ENCODE measurements around the gene STK33. TPM values are rescaled to one million over a fixed set of nuclear protein-coding genes. Genes with fewer than 3 reads are reported as not detected.

The STK33 gene
- polyA plus RNA-seq, 2 donors, result 0.75 to 0.92 TPM

DNA sequence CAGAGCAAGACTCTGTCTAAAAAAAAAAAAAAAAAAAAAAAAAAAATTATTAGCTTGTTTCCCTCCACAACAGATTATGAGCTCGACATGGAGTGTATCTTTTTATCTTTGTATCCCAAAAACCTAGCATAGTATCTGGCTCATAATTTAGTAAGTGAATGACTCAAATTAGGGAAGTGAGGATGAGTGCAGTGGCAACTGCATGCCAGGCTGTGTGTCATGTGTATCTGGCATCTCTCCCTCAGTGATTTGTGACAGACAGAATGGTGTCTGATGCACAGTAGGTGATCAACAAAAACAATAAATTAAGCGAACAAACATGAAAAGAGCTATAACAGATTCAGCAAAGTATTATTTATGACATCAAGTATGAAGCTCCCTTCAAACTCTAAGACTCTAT, 7.2 kb downstream of the STK33 start:
- no peaks in the 10 kb centered on the region for H3K9me3 ChIP-seq (ENCODE audit: control insufficient read depth in 2 of 2, insufficient read depth in 1 of 2, low read depth in 1 of 2, low read length in 1 of 2)

DNA sequence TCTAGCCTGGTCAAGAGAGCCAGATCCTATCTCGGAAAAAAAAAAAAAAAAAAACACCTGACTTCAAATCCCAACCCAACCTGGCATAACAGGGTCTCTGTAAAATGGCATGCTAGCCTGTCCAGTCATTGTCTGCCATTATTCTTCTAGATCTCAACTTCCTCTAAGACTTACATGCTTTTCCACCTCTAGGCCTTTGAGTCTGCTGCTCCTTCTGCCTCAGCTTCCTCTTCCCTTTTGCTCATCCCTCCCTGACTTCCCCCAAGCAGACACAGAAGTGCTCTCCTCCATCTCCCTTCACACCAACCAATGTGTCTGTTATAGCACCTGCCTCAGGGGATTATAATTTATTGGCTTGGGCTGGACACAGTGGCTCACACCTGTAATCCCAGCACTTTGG, 7.8 kb downstream of the STK33 start:
- H3K27ac ChIP-seq (ENCODE audit: low read depth in 2 of 2, low read length in 1 of 2), result no peak overlapping the region
- no peaks in the 10 kb centered on the region for H3K36me3 ChIP-seq (ENCODE audit: control insufficient read depth in 2 of 2, insufficient read depth in 2 of 2, low read length in 1 of 2)
- no peaks in the 10 kb centered on the region for H3K27me3 ChIP-seq (ENCODE audit: control insufficient read depth in 1 of 2, insufficient read depth in 2 of 2, low read length in 2 of 2)
- H3K9me3 ChIP-seq (ENCODE audit: control insufficient read depth in 2 of 2, insufficient read depth in 1 of 2, low read depth in 1 of 2, low read length in 1 of 2), result no peaks in the 10 kb centered on the region
- WGBS, 2 donors, result 59 to 80% methylated on average over 1 of the region's 1 CpG
- H3K4me3 ChIP-seq (ENCODE audit: low read depth in 1 of 2, low read length in 2 of 2), result no peak overlapping the region
- H3K4me1 ChIP-seq (ENCODE audit: control insufficient read depth in 2 of 2, insufficient read depth in 2 of 2, low read length in 1 of 2), result no peaks in the 10 kb centered on the region

More for the DNA sequence above, 7.2 kb downstream of the STK33 start:
- Histone ChIP-seq H3K36me3 (ENCODE audit: control insufficient read depth in 2 of 2, insufficient read depth in 2 of 2, low read length in 1 of 2) (no peaks in the 10 kb centered on the region), H3K27me3 (ENCODE audit: control insufficient read depth in 1 of 2, insufficient read depth in 2 of 2, low read length in 2 of 2) (no peaks in the 10 kb centered on the region), H3K4me3 (ENCODE audit: low read depth in 1 of 2, low read length in 2 of 2) (no peak overlapping the region), H3K4me1 (ENCODE audit: control insufficient read depth in 2 of 2, insufficient read depth in 2 of 2, low read length in 1 of 2) (no peaks in the 10 kb centered on the region), H3K27ac (ENCODE audit: low read depth in 2 of 2, low read length in 1 of 2) (no peak overlapping the region)
- 76 to 84% methylated on average over 2 of the region's 2 CpGs for WGBS, 2 donors

DNA sequence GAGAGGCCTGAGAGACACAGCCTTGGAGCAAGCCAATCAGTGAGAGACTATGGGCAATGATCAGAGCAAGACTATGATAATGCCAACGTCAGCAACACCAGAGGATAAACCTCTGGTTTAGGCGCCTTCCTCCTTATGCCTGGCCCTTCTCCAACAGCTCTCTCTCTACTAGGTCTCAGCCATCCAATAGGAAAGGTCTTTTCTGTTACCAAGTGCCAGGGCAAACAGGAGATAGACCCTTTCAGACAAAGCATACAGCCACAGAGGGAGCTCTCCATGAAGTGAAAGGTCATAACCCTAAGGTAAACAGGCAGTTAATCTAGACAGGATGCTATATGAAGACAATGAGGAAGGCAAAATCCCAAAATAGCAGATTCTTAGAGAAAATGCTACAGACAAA, 9.5 kb downstream of the STK33 start:
- H3K4me3 ChIP-seq (ENCODE audit: low read depth in 1 of 2, low read length in 2 of 2), result no peak overlapping the region
- 62 to 73% methylated on average over 2 of the region's 2 CpGs for WGBS, 2 donors
- H3K27ac ChIP-seq (ENCODE audit: low read depth in 2 of 2, low read length in 1 of 2), result no peak overlapping the region
- H3K36me3 ChIP-seq (ENCODE audit: control insufficient read depth in 2 of 2, insufficient read depth in 2 of 2, low read length in 1 of 2), result no peaks in the 10 kb centered on the region
- no peaks in the 10 kb centered on the region for H3K4me1 ChIP-seq (ENCODE audit: control insufficient read depth in 2 of 2, insufficient read depth in 2 of 2, low read length in 1 of 2)
- H3K9me3 ChIP-seq (ENCODE audit: control insufficient read depth in 2 of 2, insufficient read depth in 1 of 2, low read depth in 1 of 2, low read length in 1 of 2), result no peaks in the 10 kb centered on the region
- no peaks in the 10 kb centered on the region for H3K27me3 ChIP-seq (ENCODE audit: control insufficient read depth in 1 of 2, insufficient read depth in 2 of 2, low read length in 2 of 2)

DNA sequence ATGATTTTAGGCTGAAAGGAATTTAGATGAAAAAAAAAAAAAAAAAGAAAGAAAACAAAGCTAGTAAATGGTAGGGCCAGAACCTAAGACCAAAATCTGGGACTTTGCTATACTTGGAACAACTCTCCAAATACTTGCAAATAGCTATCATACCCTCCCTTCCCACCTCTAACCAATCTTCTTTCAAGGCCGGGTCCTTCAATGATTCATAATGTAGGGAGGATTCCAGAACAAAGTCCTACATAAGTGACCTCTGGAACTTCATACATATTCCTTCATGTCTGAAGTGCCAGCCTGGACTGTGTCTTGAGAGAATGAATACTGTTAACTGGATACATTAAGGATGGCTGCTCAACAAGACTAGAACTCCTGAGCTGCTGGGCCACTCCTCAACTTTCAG, 9.9 kb downstream of the STK33 start:
- no peaks in the 10 kb centered on the region for H3K4me1 ChIP-seq (ENCODE audit: control insufficient read depth in 2 of 2, insufficient read depth in 2 of 2, low read length in 1 of 2)
- H3K9me3 ChIP-seq (ENCODE audit: control insufficient read depth in 2 of 2, insufficient read depth in 1 of 2, low read depth in 1 of 2, low read length in 1 of 2), result no peaks in the 10 kb centered on the region
- H3K36me3 ChIP-seq (ENCODE audit: control insufficient read depth in 2 of 2, insufficient read depth in 2 of 2, low read length in 1 of 2), result no peaks in the 10 kb centered on the region
- H3K27me3 ChIP-seq (ENCODE audit: control insufficient read depth in 1 of 2, insufficient read depth in 2 of 2, low read length in 2 of 2), result no peaks in the 10 kb centered on the region
- 54 to 63% methylated on average over 1 of the region's 1 CpG for WGBS, 2 donors
- no peak overlapping the region for H3K4me3 ChIP-seq (ENCODE audit: low read depth in 1 of 2, low read length in 2 of 2)
- no peak overlapping the region for H3K27ac ChIP-seq (ENCODE audit: low read depth in 2 of 2, low read length in 1 of 2)

DNA sequence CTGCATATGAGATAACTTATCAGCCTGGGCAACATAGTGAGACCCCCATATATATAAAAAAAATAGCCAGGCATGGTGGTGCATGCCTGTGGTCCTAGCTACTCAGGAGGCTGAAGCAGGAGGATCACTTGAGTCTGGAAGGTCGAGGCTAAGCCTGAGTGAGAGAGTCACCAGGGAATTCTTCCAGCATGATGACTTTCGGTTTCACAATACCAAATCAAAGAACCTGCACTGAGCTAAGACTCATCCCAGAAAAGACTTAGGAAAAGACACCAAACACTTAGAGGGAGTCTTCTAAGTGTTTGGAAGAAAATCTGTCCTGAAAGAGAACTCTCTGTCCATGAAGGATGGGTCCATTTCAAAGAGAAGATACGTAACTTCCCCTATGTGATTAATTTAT, 12.7 kb downstream of the STK33 start:
- H3K36me3 ChIP-seq (ENCODE audit: control insufficient read depth in 2 of 2, insufficient read depth in 2 of 2, low read length in 1 of 2), result no peaks in the 10 kb centered on the region
- no peak overlapping the region for H3K4me3 ChIP-seq (ENCODE audit: low read depth in 1 of 2, low read length in 2 of 2)
- H3K4me1 ChIP-seq (ENCODE audit: control insufficient read depth in 2 of 2, insufficient read depth in 2 of 2, low read length in 1 of 2), result no peaks in the 10 kb centered on the region
- no peak overlapping the region for H3K27ac ChIP-seq (ENCODE audit: low read depth in 2 of 2, low read length in 1 of 2)
- H3K9me3 ChIP-seq (ENCODE audit: control insufficient read depth in 2 of 2, insufficient read depth in 1 of 2, low read depth in 1 of 2, low read length in 1 of 2), result no peaks in the 10 kb centered on the region
- WGBS, 2 donors, result 75 to 80% methylated on average over 3 of the region's 3 CpGs
- H3K27me3 ChIP-seq (ENCODE audit: control insufficient read depth in 1 of 2, insufficient read depth in 2 of 2, low read length in 2 of 2), result no peaks in the 10 kb centered on the region

DNA sequence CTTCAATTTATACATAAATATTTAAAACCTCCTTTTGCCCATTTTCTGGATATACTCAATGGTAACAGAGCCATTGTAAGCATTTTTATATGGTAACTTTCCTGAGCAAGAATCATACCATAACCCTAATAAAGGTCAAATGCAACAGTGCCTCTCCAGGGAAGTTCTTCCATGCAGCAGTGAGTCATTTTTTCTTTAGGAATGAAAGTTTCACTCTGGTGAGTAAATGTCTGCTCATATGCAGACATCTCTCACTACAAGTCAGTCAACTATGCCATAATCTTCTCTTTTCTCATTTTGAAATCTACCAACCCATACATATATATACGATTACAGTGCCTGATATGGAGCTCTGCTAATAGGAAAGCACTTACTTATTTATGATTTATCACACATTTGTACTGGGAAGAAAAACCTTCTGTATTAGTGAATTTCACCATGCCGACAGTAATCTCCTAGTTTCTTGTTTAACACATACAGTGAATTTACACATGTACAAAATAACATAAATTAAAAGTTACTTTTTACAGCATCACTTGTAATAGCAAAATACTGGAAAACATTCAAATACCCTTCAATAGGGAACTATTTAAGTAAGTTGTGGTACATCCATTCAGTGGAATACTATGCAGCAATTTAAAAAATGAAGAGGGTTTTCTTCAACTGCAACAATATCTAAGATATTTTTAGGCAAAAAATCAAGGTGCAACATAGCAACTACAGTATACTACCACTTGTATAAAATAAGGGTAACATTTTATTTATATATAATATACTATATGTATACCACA, 16.0 kb downstream of the STK33 start:
- Histone ChIP-seq H3K4me3 (ENCODE audit: low read depth in 1 of 2, low read length in 2 of 2) (no peak overlapping the region), H3K9me3 (ENCODE audit: control insufficient read depth in 2 of 2, insufficient read depth in 1 of 2, low read depth in 1 of 2, low read length in 1 of 2) (no peaks in the 10 kb centered on the region), H3K36me3 (ENCODE audit: control insufficient read depth in 2 of 2, insufficient read depth in 2 of 2, low read length in 1 of 2) (no peaks in the 10 kb centered on the region), H3K4me1 (ENCODE audit: control insufficient read depth in 2 of 2, insufficient read depth in 2 of 2, low read length in 1 of 2) (no peaks in the 10 kb centered on the region), H3K27ac (ENCODE audit: low read depth in 2 of 2, low read length in 1 of 2) (no peak overlapping the region), H3K27me3 (ENCODE audit: control insufficient read depth in 1 of 2, insufficient read depth in 2 of 2, low read length in 2 of 2) (no peaks in the 10 kb centered on the region)
- WGBS, 2 donors, result 91 to 94% methylated on average over 2 of the region's 2 CpGs

DNA sequence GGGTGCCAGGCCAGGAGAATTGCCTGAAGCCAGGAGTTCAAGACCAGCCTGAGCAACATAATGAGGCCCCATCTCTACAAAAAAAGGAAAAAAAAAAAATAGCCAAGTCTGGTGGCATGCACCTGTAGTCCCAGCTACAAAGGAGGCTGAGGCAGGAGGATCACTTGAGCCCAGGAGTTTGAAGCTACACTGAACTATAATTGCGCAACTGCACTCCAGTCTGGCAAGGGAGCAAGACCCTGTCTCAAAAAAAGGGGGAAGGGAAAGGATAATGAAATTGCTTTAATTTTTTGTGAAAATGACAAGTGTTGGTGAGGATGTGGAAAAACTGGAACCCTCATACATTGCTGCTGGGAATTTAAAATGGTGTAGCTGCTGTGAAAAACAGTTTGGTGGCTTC, 19.2 kb downstream of the STK33 start:
- Histone ChIP-seq H3K4me3 (ENCODE audit: low read depth in 1 of 2, low read length in 2 of 2) (no peak overlapping the region), H3K36me3 (ENCODE audit: control insufficient read depth in 2 of 2, insufficient read depth in 2 of 2, low read length in 1 of 2) (no peaks in the 10 kb centered on the region), H3K4me1 (ENCODE audit: control insufficient read depth in 2 of 2, insufficient read depth in 2 of 2, low read length in 1 of 2) (no peaks in the 10 kb centered on the region), H3K9me3 (ENCODE audit: control insufficient read depth in 2 of 2, insufficient read depth in 1 of 2, low read depth in 1 of 2, low read length in 1 of 2) (no peaks in the 10 kb centered on the region), H3K27ac (ENCODE audit: low read depth in 2 of 2, low read length in 1 of 2) (no peak overlapping the region), H3K27me3 (ENCODE audit: control insufficient read depth in 1 of 2, insufficient read depth in 2 of 2, low read length in 2 of 2) (no peaks in the 10 kb centered on the region)
- 100% methylated on average over 1 of the region's 1 CpG for WGBS, 2 donors

DNA sequence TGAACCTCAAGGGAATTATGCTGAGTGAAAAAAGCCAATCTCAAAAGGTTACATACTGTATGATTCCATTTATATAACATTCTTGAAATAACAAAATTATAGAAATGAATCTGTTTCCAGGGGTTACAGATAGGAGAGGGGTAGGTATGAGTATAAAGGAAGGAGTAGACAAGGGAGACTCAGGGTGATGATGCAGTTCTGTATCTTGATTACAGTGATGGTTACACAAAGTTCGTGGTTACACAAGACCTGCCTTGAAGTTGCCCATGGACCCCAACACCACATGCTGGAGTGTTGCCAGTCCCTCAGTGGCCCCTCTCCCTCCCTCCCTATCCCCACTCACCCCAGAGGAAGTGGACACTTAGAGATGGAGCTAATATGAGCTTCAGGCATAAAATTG, 20.3 kb downstream of the STK33 start:
- Histone ChIP-seq H3K9me3 (ENCODE audit: control insufficient read depth in 2 of 2, insufficient read depth in 1 of 2, low read depth in 1 of 2, low read length in 1 of 2) (no peaks in the 10 kb centered on the region), H3K4me1 (ENCODE audit: control insufficient read depth in 2 of 2, insufficient read depth in 2 of 2, low read length in 1 of 2) (no peaks in the 10 kb centered on the region), H3K36me3 (ENCODE audit: control insufficient read depth in 2 of 2, insufficient read depth in 2 of 2, low read length in 1 of 2) (no peaks in the 10 kb centered on the region), H3K27me3 (ENCODE audit: control insufficient read depth in 1 of 2, insufficient read depth in 2 of 2, low read length in 2 of 2) (no peaks in the 10 kb centered on the region), H3K4me3 (ENCODE audit: low read depth in 1 of 2, low read length in 2 of 2) (no peak overlapping the region), H3K27ac (ENCODE audit: low read depth in 2 of 2, low read length in 1 of 2) (no peak overlapping the region)
- 63 to 78% methylated on average over 1 of the region's 1 CpG for WGBS, 2 donors

DNA sequence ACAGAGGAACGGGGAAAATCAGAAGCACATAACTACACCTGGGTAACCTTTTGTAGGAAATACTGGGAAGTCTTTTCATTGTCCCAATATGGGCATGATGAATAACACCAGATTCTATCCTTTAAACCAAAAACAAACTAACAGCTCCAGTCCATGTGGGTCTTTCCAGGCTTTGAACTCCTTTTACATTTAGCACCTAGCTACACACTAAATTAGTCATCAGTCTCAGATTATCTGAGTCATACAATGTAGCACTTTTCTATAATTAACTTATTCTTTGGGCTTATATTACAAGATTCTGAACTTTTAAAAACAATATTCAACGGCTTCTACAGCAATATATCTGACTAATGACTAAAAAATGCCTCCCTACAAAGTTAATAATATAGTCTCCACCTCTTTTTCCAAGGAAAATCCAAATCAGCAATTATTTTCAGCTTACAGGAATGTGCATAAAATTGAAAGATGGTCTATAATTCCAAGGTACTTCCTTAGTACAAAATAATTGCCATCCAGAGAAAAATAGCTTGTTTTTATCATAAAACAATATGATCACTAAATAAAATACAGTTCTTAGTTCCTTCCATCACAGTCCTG, 26.3 kb downstream of the STK33 start:
- H3K36me3 ChIP-seq (ENCODE audit: control insufficient read depth in 2 of 2, insufficient read depth in 2 of 2, low read length in 1 of 2), result no peaks in the 10 kb centered on the region
- 34 to 55% methylated on average over 2 of the region's 2 CpGs for WGBS, 2 donors
- H3K27me3 ChIP-seq (ENCODE audit: control insufficient read depth in 1 of 2, insufficient read depth in 2 of 2, low read length in 2 of 2), result no peaks in the 10 kb centered on the region
- H3K4me1 ChIP-seq (ENCODE audit: control insufficient read depth in 2 of 2, insufficient read depth in 2 of 2, low read length in 1 of 2), result no peaks in the 10 kb centered on the region
- no peak overlapping the region for H3K27ac ChIP-seq (ENCODE audit: low read depth in 2 of 2, low read length in 1 of 2)
- H3K9me3 ChIP-seq (ENCODE audit: control insufficient read depth in 2 of 2, insufficient read depth in 1 of 2, low read depth in 1 of 2, low read length in 1 of 2), result no peaks in the 10 kb centered on the region
- H3K4me3 ChIP-seq (ENCODE audit: low read depth in 1 of 2, low read length in 2 of 2), result no peak overlapping the region
